Activated CD4-positive, alpha-beta T cell treated with anti-CD3 and anti-CD28 coated beads, Interleukin-2, amount 10 ng/mL, durations not matched to agents 24 days and 14 days (primary cell): ENCODE data around the gene SUGP2. TPM values are rescaled to one million over a fixed set of nuclear protein-coding genes. Genes with fewer than 3 reads are reported as not detected.
"Not testable (repeated sequence)": the region's sequence is repeated elsewhere in the genome, so short reads cannot be mapped to it uniquely, and the experiment has no call there.

Experiments used
- DNase-seq: peaks from one replicate; pipeline ENCODE4 v3.0.0; 2022
- H3K27ac Mint-ChIP-seq: one replicate; pipeline ENCODE4 v1.8.0; 2022; ENCODE audit warnings: mild to moderate bottlenecking, mixed read lengths
- H3K27me3 Mint-ChIP-seq: one replicate; pipeline ENCODE4 v1.8.0; 2022; ENCODE audit warnings: mixed read lengths
- H3K36me3 Mint-ChIP-seq: one replicate; pipeline ENCODE4 v1.8.0; 2022; ENCODE audit warnings: low read depth, mild to moderate bottlenecking, mixed read lengths
- H3K4me1 Mint-ChIP-seq: one replicate; pipeline ENCODE4 v1.8.0; 2021; ENCODE audit warnings: mixed read lengths
- H3K4me3 Mint-ChIP-seq: one replicate; pipeline ENCODE4 v1.8.0; 2022; ENCODE audit warnings: mild to moderate bottlenecking, moderate library complexity, mixed read lengths
- H3K9me3 Mint-ChIP-seq: one replicate; pipeline ENCODE4 v1.8.0; 2021; ENCODE audit warnings: mixed read lengths
- intact Hi-C: fragments of 100-400 bp; cut with micrococcal nuclease; formaldehyde crosslinking; loops from one replicate; pipeline ENCODE4 v1.15.1; 2023
- total RNA-seq: library from RNA; stranded (reverse); gene quantifications from 2 replicates; pipeline ENCODE4 v1.2.3, GENCODE V29; 2022

SUGP2 gene
- total RNA-seq, 1 donor from 2014 or later, result 128 TPM

DNA sequence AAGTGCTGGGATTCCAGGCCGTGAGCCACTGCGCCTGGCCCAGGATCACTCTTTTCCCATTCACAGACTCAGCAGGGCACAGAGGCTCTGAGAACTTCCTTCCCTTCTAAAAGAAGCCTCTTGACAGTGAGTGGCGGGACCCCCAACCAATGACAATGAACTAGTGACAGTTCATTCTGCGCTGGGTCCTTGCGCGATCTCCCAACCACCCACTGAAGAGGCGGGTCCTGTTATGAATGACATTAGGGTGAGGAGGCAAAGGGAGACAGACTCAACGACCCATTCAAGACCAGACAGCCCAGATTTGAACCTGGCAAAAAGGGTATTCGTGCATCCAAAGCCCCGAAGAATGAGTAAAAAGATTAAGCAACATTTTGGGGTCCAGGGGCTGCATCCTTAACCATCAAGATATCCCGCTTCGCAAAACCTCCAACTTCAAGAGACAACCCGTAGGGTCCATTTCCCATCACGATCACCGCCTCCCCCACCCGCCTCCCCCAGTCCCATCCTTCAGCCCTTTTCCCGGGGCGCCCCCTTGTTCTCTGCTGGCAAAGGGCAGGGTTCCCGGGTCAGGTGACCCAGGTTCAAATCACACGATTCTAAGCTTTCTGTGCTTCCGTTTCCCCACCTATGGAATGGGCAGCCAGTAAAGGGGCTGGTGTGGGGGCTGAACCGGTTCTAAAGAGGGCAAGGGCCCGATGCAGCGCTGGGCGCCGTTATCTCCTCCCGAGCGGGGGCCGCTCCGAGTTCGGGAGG is 719 bp downstream of the SUGP2 start:
- intact Hi-C loops, result loop anchor here (1.0 to 5.0 kb wide), 5 partner anchors 31 to 200 kb away; partner anchors contain the start of genes BORCS8, COPE, DDX49 and RFXANK
- H3K4me1 Mint-ChIP-seq, result peaks cover 38% of the 10 kb centered on the region
- H3K27me3 Mint-ChIP-seq, result peaks cover 1% of the 10 kb centered on the region
- DNase-seq, result peak; percentile 95
- H3K36me3 Mint-ChIP-seq, result peaks cover 41% of the 10 kb centered on the region
- no peaks in the 10 kb centered on the region for H3K9me3 Mint-ChIP-seq
- peak overlapping the region; percentile 88 for H3K27ac Mint-ChIP-seq
- peak overlapping the region; percentile 89 for H3K4me3 Mint-ChIP-seq

- peaks cover 43% of the 10 kb centered on the region for H3K36me3 Mint-ChIP-seq
- peak overlapping the region; percentile 88 for H3K27ac Mint-ChIP-seq
- peak overlapping the region; percentile 89 for H3K4me3 Mint-ChIP-seq
- DNase-seq, result no peak
- intact Hi-C loops, result loop anchor here (1.0 to 5.0 kb wide), 4 partner anchors 31 to 200 kb away; partner anchors contain the start of genes COPE, DDX49, SLC25A42 and TMEM161A
- peaks cover 1% of the 10 kb centered on the region for H3K27me3 Mint-ChIP-seq
- H3K9me3 Mint-ChIP-seq, result no peaks in the 10 kb centered on the region
- peaks cover 41% of the 10 kb centered on the region for H3K4me1 Mint-ChIP-seq
These were observed 1.4 kb downstream of the SUGP2 start for GRCh38 chr19:19031891-19032290.

GRCh38 chr19:19028526-19028925 is 4.8 kb downstream of the SUGP2 start:
- Mint-ChIP-seq H3K27me3 (no peaks in the 10 kb centered on the region), H3K4me3 (no peak overlapping the region), H3K36me3 (peaks cover 56% of the 10 kb centered on the region), H3K4me1 (peaks cover 26% of the 10 kb centered on the region), H3K9me3 (no peaks in the 10 kb centered on the region), H3K27ac (no peak overlapping the region)
- intact Hi-C loops, result no loop called here
- no peak for DNase-seq

- H3K4me1 Mint-ChIP-seq, result peaks cover 35% of the 10 kb centered on the region
- intact Hi-C loops, result no loop called here
- H3K36me3 Mint-ChIP-seq, result peaks cover 65% of the 10 kb centered on the region
- no peaks in the 10 kb centered on the region for H3K27me3 Mint-ChIP-seq
- H3K27ac Mint-ChIP-seq, result no peak overlapping the region
- no peaks in the 10 kb centered on the region for H3K9me3 Mint-ChIP-seq
- no peak overlapping the region for H3K4me3 Mint-ChIP-seq
- DNase-seq, result no peak
These were observed 6.1 kb downstream of the SUGP2 start for GRCh38 chr19:19027228-19027627.

DNA sequence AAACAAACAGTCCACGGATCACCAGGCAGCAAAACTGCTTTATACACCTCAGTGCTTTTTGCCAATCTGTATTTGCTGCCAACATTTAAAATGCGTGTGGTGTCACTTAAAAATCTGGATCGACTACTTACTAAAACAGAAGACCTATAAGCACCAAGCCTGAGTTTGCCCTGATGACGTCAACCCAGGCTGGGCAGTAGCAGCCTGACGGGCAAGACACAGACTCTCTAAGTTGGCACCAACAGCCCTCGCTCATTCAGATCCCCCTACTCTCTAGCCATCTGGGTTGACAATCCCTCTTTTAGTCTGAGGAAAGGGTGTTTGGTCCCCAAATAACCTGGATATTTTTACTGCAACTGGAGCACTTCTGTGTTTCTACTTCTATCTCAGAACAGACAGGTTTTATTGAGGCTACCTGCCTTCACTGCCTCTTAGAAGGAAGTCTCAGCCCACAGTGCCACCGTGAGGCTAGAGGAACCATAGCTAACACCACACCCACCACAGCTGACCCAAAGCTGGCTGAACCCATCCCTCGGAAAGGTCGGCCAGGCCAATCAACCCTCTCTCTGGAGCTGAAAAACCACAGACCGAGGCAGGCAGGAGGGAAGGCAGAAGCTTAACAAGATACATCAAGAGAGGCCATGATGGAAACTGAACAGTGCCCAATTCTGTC is 6.9 kb downstream of the SUGP2 start:
- Mint-ChIP-seq H3K9me3 (no peaks in the 10 kb centered on the region), H3K27ac (no peak overlapping the region), H3K27me3 (no peaks in the 10 kb centered on the region), H3K36me3 (peaks cover 65% of the 10 kb centered on the region), H3K4me1 (peaks cover 32% of the 10 kb centered on the region), H3K4me3 (no peak overlapping the region)
- DNase-seq, result no peak
- intact Hi-C loops, result no loop called here

GRCh38 chr19:19025861-19026260 is 7.5 kb downstream of the SUGP2 start:
- no peak overlapping the region for H3K4me3 Mint-ChIP-seq
- no peak overlapping the region for H3K27ac Mint-ChIP-seq
- no peaks in the 10 kb centered on the region for H3K27me3 Mint-ChIP-seq
- no peak for DNase-seq
- H3K9me3 Mint-ChIP-seq, result no peaks in the 10 kb centered on the region
- H3K36me3 Mint-ChIP-seq, result peaks cover 67% of the 10 kb centered on the region
- H3K4me1 Mint-ChIP-seq, result peaks cover 33% of the 10 kb centered on the region
- intact Hi-C loops, result no loop called here

DNA sequence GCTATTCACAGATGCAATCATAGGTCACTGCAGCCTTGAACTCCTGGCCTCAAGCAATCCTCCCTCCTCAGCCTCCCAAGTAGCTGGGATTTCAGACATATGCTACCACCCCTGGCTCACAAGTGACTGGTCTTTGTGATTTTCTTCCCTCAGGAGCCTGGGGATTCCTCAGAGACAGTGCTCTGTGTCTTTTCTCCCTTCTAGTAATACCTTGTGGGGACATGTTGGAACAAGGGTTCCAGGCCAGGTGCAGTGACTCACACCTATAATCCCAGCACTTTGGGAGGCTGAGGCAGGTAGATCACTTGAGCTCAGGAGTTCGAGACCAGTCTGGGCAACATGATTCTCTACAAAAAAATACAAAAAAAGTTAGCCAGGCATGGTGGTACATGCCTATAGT is 9.9 kb downstream of the SUGP2 start:
- H3K27me3 Mint-ChIP-seq, H3K9me3 Mint-ChIP-seq, intact Hi-C loops, DNase-seq, H3K4me3 Mint-ChIP-seq, H3K27ac Mint-ChIP-seq: not testable (repeated sequence)
- Mint-ChIP-seq H3K36me3 (peaks cover 67% of the 10 kb centered on the region), H3K4me1 (peaks cover 28% of the 10 kb centered on the region)

DNA sequence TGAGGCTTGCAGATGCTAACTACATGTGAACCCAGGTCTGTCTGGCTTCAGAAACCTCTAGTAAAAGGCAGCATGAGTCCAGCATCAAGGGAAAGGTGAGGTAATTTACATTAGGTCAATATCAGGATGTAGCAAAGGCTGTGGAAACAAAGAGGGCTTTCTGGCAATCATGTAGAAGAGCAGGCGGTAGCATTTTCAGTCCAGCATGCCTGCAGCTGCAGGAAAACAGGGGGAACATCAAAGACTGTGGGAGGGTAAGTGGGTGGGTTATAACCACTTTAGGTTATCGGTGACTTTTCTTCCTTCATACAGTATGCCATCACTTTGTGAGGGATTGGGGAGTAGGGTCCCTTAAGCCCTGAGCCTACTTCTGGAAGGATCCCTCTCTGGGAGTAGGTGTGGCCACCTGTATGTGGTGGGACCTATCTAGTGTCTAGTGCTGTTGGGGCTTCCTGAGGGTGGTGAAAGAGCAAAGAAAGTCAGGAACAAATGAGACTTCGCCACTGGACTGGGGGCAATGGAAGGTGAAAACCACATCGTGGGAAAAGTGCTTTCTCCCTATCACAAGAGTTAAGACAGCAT is 10.8 kb downstream of the SUGP2 start:
- Mint-ChIP-seq H3K27ac (peak overlapping the region; percentile 50), H3K4me3 (peak overlapping the region; percentile 6), H3K36me3 (peaks cover 65% of the 10 kb centered on the region), H3K9me3 (no peaks in the 10 kb centered on the region), H3K27me3 (no peaks in the 10 kb centered on the region), H3K4me1 (peaks cover 23% of the 10 kb centered on the region)
- intact Hi-C loops, result no loop called here
- no peak for DNase-seq

GRCh38 chr19:19021115-19021514 is 12.2 kb downstream of the SUGP2 start:
- DNase-seq, result no peak
- Mint-ChIP-seq H3K27ac (no peak overlapping the region), H3K27me3 (no peaks in the 10 kb centered on the region), H3K4me1 (peaks cover 24% of the 10 kb centered on the region), H3K36me3 (peaks cover 67% of the 10 kb centered on the region), H3K4me3 (no peak overlapping the region), H3K9me3 (no peaks in the 10 kb centered on the region)
- intact Hi-C loops, result no loop called here

DNA sequence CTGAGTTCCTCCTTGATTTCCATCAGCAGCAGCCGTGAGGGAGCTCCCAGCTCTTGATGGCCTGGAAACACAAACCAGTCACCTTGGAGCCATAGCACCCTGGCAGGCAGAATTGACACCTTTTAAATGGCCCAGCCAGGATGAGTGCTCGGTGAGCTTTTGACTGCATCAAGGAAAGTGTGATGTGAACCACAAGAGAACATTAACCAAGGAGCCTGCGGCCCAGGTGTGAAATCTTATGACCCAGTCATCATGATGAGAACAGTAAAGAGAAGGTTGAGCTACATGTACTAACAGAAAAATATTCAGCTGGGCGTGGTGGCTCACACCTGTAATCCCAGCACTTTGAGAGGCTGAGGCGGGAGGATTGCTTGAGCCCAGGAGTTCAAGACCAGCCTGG is 22.8 kb downstream of the SUGP2 start:
- intact Hi-C loops, result no loop called here
- H3K36me3 Mint-ChIP-seq, result peaks cover 54% of the 10 kb centered on the region
- H3K9me3 Mint-ChIP-seq, result no peaks in the 10 kb centered on the region
- H3K4me1 Mint-ChIP-seq, result no peaks in the 10 kb centered on the region
- DNase-seq, result no peak
- H3K27ac Mint-ChIP-seq, result no peak overlapping the region
- no peaks in the 10 kb centered on the region for H3K27me3 Mint-ChIP-seq
- no peak overlapping the region for H3K4me3 Mint-ChIP-seq

- H3K36me3 Mint-ChIP-seq, result peaks cover 58% of the 10 kb centered on the region
These were observed 23.4 kb downstream of the SUGP2 start for GRCh38 chr19:19009951-19010350.

DNA sequence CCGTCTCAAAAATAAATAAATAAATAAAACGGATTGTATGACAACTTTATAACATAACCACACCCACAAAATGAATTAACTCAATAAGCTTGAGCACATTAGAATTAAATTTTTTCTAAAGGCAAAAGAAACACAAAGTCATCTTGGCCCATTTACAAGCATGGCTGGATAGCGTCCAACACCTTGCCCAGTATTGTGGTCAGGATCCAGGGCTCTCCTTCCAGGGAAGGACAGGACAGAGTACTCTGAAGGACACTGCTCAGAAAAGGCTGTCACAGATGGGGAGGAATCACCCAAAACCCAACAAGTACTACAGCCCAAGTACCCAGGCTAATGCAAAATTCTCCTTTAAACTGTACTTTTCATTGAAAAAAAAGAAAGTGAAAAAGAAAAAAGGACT is 27.1 kb downstream of the SUGP2 start:
- intact Hi-C loops, result no loop called here
- no peak for DNase-seq
- H3K27me3 Mint-ChIP-seq, result no peaks in the 10 kb centered on the region
- H3K36me3 Mint-ChIP-seq, result peaks cover 68% of the 10 kb centered on the region
- no peaks in the 10 kb centered on the region for H3K9me3 Mint-ChIP-seq
- no peak overlapping the region for H3K27ac Mint-ChIP-seq
- H3K4me3 Mint-ChIP-seq, result no peak overlapping the region
- H3K4me1 Mint-ChIP-seq, result no peaks in the 10 kb centered on the region

More at GRCh38 chr19:19009951-19010350, 23.4 kb downstream of the SUGP2 start:
- intact Hi-C loops, result no loop called here
- H3K9me3 Mint-ChIP-seq, result no peaks in the 10 kb centered on the region
- DNase-seq, result no peak
- no peaks in the 10 kb centered on the region for H3K4me1 Mint-ChIP-seq
- H3K4me3 Mint-ChIP-seq, result no peak overlapping the region
- no peaks in the 10 kb centered on the region for H3K27me3 Mint-ChIP-seq
- no peak overlapping the region for H3K27ac Mint-ChIP-seq

DNA sequence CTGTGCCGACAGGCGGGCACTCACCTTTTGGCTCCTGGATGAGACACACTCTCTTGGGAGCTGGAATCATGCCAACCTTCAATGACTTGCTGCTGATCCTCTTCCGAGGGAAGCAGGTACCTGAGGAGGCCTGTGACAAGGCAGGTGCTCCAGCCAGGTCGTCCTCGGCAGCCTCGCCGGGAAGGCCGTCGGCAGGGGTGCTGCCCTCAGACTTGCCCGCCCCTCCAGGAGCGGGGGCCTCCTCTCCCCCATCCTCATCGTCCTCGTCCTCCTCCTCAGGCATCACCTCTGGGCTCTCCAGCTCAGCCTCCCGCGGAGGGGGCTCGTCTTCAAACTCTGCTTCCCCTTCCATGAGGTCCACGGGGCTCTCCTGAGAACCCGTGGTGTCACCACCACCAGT is 29.2 kb downstream of the SUGP2 start:
- H3K27ac Mint-ChIP-seq, result no peak overlapping the region
- H3K27me3 Mint-ChIP-seq, result no peaks in the 10 kb centered on the region
- no peak overlapping the region for H3K4me3 Mint-ChIP-seq
- peaks cover 6% of the 10 kb centered on the region for H3K4me1 Mint-ChIP-seq
- intact Hi-C loops, result no loop called here
- DNase-seq, result no peak
- H3K9me3 Mint-ChIP-seq, result no peaks in the 10 kb centered on the region
- H3K36me3 Mint-ChIP-seq, result peaks cover 60% of the 10 kb centered on the region
